HCT116 (cell line): ENCODE results near the gene TCF21. TPM values are rescaled to one million over a fixed set of nuclear protein-coding genes. Genes with fewer than 3 reads are reported as not detected.

ENCODE experiments used
- ATAC-seq: fragments of 200-7000 bp; cut with Tn5 transposase; 2 replicates; pipeline ENCODE4 v1.9.1; 2020; ENCODE audit warnings: mild to moderate bottlenecking, moderate library complexity
- BruUV-seq: library from RNA; stranded (reverse); fragments of 400-500 nt; replicated peaks from 2 replicates; lab custom pipeline; 2021; lab: Mats Ljungman, UMichigan
- CTCF ChIA-PET: fragments of 300-600 bp; sonication (Branson Sonifier 250); formaldehyde crosslinking; loops from one replicate; lab custom pipeline; 2021; ENCODE audit warnings: antibody characterized with exemption; lab: Charles Lee
- POLR2A ChIA-PET: fragments of 300-600, 350-600 bp; sonication (Branson Sonifier 250); formaldehyde crosslinking; loops from one replicate; lab custom pipeline; 2021; ENCODE audit warnings: antibody characterized with exemption; lab: Charles Lee
- RAD21 ChIA-PET, 2 experiments: fragments of 300-600 bp; sonication (Branson Sonifier 250); formaldehyde crosslinking; loops; one replicate each; lab custom pipeline; 2023; ENCODE audit warnings: low total read pairs in 2 of 2; ENCODE audit not compliant: uncharacterized antibody in 2 of 2, unreplicated experiment in 2 of 2, low non-redundant PET in 1 of 2; lab: Charles Lee
- DNase-seq: peaks from one replicate; pipeline ENCODE4 v3.0.0-alpha.2; 2010; ENCODE audit warnings: low read depth, low spot score
- H2AFZ ChIP-seq: fragments of 200-600 bp; shearing (Covaris generic), sonication (generic); 2 replicates; pipeline ENCODE4 v1.6.1; 2017; ENCODE audit warnings: low read depth, mixed run types, mixed read lengths, antibody characterized with exemption, low read length; ENCODE audit not compliant: poor library complexity, severe bottlenecking
- H3K27ac ChIP-seq: 2 replicates; pipeline ENCODE4 v1.5.1; 2012; ENCODE audit warnings: low read depth, low read length
- H3K27me3 ChIP-seq: fragments of 200-600 bp; sonication (generic); 2 replicates; pipeline ENCODE4 v1.6.1; 2016; ENCODE audit warnings: mixed run types, low read length, mixed read lengths; ENCODE audit not compliant: insufficient read depth
- H3K36me3 ChIP-seq, 2 experiments: fragments of 200-500 bp in 1 of 2; fragments of 200-600 bp in 1 of 2; sonication (Bioruptor generic) in 1 of 2; sonication (generic) in 1 of 2; 2 replicates each; pipeline versions ENCODE4 v1.5.1 to v1.6.1; 2014 to 2016; ENCODE audit warnings: low read length in 2 of 2, inconsistent platforms in 1 of 2, mixed read lengths in 1 of 2, mixed run types in 1 of 2; ENCODE audit not compliant: insufficient read depth in 2 of 2, control insufficient read depth in 1 of 2
- H3K4me1 ChIP-seq, 2 experiments: fragments of 200-600 bp in 1 of 2; sonication (generic) in 1 of 2; 2 replicates each; pipeline versions ENCODE4 v1.5.1 to v1.6.1; 2012 to 2017; ENCODE audit warnings: low read length in 2 of 2, inconsistent platforms in 1 of 2, mild to moderate bottlenecking in 1 of 2, mixed read lengths in 1 of 2, mixed run types in 1 of 2, moderate library complexity in 1 of 2; ENCODE audit not compliant: insufficient read depth in 2 of 2, control insufficient read depth in 1 of 2
- H3K4me2 ChIP-seq: fragments of 200-600 bp; sonication (generic); 2 replicates; pipeline ENCODE4 v1.6.1; 2017; ENCODE audit warnings: mixed run types, low read length, mixed read lengths
- H3K4me3 ChIP-seq, 2 experiments: fragments of 200-600 bp in 1 of 2; sonication (generic) in 1 of 2; replicated peaks in 1 of 2; 2 replicates each; pipeline ENCODE4 v1.5.1; 2011 to 2016; ENCODE audit warnings: low read length in 2 of 2, control low read depth in 1 of 2, low read depth in 1 of 2, mild to moderate bottlenecking in 1 of 2, mixed read lengths in 1 of 2, mixed run types in 1 of 2
- H3K79me2 ChIP-seq: fragments of 200-600 bp; sonication (generic); 2 replicates; pipeline ENCODE4 v1.6.1; 2017; ENCODE audit warnings: mild to moderate bottlenecking, mixed run types, low read length, moderate library complexity, mixed read lengths; ENCODE audit not compliant: insufficient read depth
- H3K9ac ChIP-seq: fragments of 200-600 bp; sonication (generic); 2 replicates; pipeline ENCODE4 v1.6.1; 2016; ENCODE audit warnings: low read length, mixed read lengths
- H3K9me2 ChIP-seq: fragments of 200-600 bp; sonication (generic), shearing (Covaris generic); 2 replicates; pipeline ENCODE4 v1.6.1; 2017; ENCODE audit warnings: mixed run types, mild to moderate bottlenecking, moderate library complexity; ENCODE audit not compliant: insufficient read depth
- H3K9me3 ChIP-seq, 2 experiments: fragments of 200-500 bp in 1 of 2; fragments of 200-600 bp in 1 of 2; sonication (Bioruptor generic) in 1 of 2; sonication (generic) in 1 of 2; 2 replicates each; pipeline ENCODE4 v1.6.1; 2014 to 2017; ENCODE audit warnings: low read length in 2 of 2, mixed read lengths in 2 of 2, inconsistent platforms in 1 of 2, low read depth in 1 of 2, mild to moderate bottlenecking in 1 of 2, mixed run types in 1 of 2, moderate library complexity in 1 of 2; ENCODE audit not compliant: control insufficient read depth in 1 of 2, insufficient read depth in 1 of 2
- H4K20me1 ChIP-seq: fragments of 200-600 bp; sonication (generic), shearing (Covaris generic); 2 replicates; pipeline ENCODE4 v1.6.1; 2017; ENCODE audit warnings: mixed run types, mild to moderate bottlenecking, moderate library complexity; ENCODE audit not compliant: insufficient read depth
- CEBPB ChIP-seq: IDR thresholded peaks from 2 replicates; pipeline ENCODE4 v1.6.1; 2012; ENCODE audit warnings: low read depth
- EGR1 ChIP-seq: IDR thresholded peaks from 2 replicates; pipeline ENCODE4 v1.6.1; 2012; ENCODE audit warnings: low read depth
- ELF1 ChIP-seq: IDR thresholded peaks from 2 replicates; pipeline ENCODE4 v1.6.1; 2012; ENCODE audit warnings: low read depth, borderline replicate concordance
- EZH2 ChIP-seq: fragments of 200-600 bp; sonication (generic); IDR thresholded peaks from 2 replicates; pipeline ENCODE4 v1.6.1; 2017; ENCODE audit warnings: antibody characterized with exemption, mixed run types
- EZH2phosphoT487 ChIP-seq: fragments of 200-600 bp; IDR thresholded peaks from 2 replicates; pipeline ENCODE4 v1.6.1; 2018; ENCODE audit warnings: antibody characterized with exemption, borderline replicate concordance
- FOSL1 ChIP-seq: IDR thresholded peaks from 2 replicates; pipeline ENCODE4 v1.6.1; 2012; ENCODE audit warnings: low read depth
- POLR2AphosphoS5 ChIP-seq: IDR thresholded peaks from 2 replicates; pipeline ENCODE4 v1.6.1; 2011; ENCODE audit warnings: mild to moderate bottlenecking, low read depth, low read length, moderate library complexity
- SRF ChIP-seq: IDR thresholded peaks from 2 replicates; pipeline ENCODE4 v1.6.1; 2012; ENCODE audit warnings: low read depth
- TCF7L2 ChIP-seq: IDR thresholded peaks from 2 replicates; pipeline ENCODE4 v1.7.0; 2011; ENCODE audit warnings: borderline replicate concordance, inconsistent platforms; ENCODE audit not compliant: insufficient read depth, insufficient read length; ENCODE audit errors: extremely low read depth
- YY1 ChIP-seq: IDR thresholded peaks from 2 replicates; pipeline ENCODE4 v1.6.1; 2011; ENCODE audit warnings: low read length, low read depth, moderate library complexity, mild to moderate bottlenecking; ENCODE audit not compliant: insufficient replicate concordance; ENCODE audit errors: extremely low read depth
- ZFX ChIP-seq: fragments of 450-650 bp; IDR thresholded peaks from 2 replicates; pipeline ENCODE4 v1.6.1; 2017
- intact Hi-C: fragments of 100-400 bp; cut with micrococcal nuclease; formaldehyde crosslinking; loops from 2 replicates; pipeline ENCODE4 v1.10.0; 2022
- total RNA-seq: library from RNA; stranded (reverse); gene quantifications from one replicate; pipeline ENCODE4 v1.2.1, GENCODE V29; 2021; ENCODE audit not compliant: unreplicated experiment
- TF ChIP-seq, protein P1 (sequence below): IDR thresholded peaks from 2 replicates; pipeline ENCODE4 v1.6.1; 2012
- TF ChIP-seq, protein P2 (sequence below): IDR thresholded peaks from 2 replicates; pipeline ENCODE4 v1.6.1; 2012; ENCODE audit warnings: low read depth

TCF21 gene
- total RNA-seq, 1 experiment from 2014 or later: 0.20 TPM

DNA sequence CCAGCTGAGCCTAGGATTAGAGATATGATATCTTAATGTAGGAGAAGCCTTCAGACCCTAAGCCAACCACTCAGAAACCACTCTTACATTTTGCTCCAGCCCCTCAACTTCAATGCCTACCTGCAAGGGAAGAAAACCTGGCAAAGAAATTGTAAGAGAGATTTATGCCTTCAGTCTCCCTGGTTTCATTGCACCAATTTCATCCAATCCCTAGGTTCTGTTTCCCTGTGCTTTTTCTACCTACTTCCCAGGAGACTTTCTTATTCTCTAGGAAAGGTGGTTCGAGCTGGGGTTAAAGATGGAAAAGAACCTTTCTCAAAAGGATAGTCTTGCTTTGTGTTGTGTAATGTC lies 1.1 kb upstream of the TCF21 start:
- Histone ChIP-seq H3K36me3 (no peaks in the 10 kb centered on the region), H2AFZ (no peak overlapping the region), H3K9ac (no peak overlapping the region), H3K9me2 (no peaks in the 10 kb centered on the region), H3K4me3 (no peak overlapping the region), H3K27me3 (no peaks in the 10 kb centered on the region; the same call in 1 of the 2 replicates), H3K9me3 (no peaks in the 10 kb centered on the region), H3K4me2 (no peak overlapping the region), H3K4me1 (peaks cover 4 to 22% of the 10 kb centered on the region in 2 experiments; a peak in 3 of 4 replicates), H3K27ac (no peak overlapping the region), H3K79me2 (no peaks in the 10 kb centered on the region), H4K20me1 (no peaks in the 10 kb centered on the region)
- POLR2A ChIA-PET: no interaction called here
- CTCF ChIA-PET: no interaction called here
- RAD21 ChIA-PET: no interaction called here
- TF ChIP-seq ZFX: no peak
- TF ChIP-seq YY1: no peak
- no peak for TF ChIP-seq TCF7L2
- no peak for TF ChIP-seq CEBPB
- TF ChIP-seq ELF1: no peak
- no peak for TF ChIP-seq FOSL1
- TF ChIP-seq EZH2: no peak
- TF ChIP-seq POLR2AphosphoS5: no peak
- TF ChIP-seq EGR1: no peak
- TF ChIP-seq, protein P1, sequence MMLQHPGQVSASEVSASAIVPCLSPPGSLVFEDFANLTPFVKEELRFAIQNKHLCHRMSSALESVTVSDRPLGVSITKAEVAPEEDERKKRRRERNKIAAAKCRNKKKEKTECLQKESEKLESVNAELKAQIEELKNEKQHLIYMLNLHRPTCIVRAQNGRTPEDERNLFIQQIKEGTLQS: no peak
- no peak for TF ChIP-seq EZH2phosphoT487
- TF ChIP-seq SRF: no peak
- TF ChIP-seq, protein P2, sequence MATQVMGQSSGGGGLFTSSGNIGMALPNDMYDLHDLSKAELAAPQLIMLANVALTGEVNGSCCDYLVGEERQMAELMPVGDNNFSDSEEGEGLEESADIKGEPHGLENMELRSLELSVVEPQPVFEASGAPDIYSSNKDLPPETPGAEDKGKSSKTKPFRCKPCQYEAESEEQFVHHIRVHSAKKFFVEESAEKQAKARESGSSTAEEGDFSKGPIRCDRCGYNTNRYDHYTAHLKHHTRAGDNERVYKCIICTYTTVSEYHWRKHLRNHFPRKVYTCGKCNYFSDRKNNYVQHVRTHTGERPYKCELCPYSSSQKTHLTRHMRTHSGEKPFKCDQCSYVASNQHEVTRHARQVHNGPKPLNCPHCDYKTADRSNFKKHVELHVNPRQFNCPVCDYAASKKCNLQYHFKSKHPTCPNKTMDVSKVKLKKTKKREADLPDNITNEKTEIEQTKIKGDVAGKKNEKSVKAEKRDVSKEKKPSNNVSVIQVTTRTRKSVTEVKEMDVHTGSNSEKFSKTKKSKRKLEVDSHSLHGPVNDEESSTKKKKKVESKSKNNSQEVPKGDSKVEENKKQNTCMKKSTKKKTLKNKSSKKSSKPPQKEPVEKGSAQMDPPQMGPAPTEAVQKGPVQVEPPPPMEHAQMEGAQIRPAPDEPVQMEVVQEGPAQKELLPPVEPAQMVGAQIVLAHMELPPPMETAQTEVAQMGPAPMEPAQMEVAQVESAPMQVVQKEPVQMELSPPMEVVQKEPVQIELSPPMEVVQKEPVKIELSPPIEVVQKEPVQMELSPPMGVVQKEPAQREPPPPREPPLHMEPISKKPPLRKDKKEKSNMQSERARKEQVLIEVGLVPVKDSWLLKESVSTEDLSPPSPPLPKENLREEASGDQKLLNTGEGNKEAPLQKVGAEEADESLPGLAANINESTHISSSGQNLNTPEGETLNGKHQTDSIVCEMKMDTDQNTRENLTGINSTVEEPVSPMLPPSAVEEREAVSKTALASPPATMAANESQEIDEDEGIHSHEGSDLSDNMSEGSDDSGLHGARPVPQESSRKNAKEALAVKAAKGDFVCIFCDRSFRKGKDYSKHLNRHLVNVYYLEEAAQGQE: no peak
- no TSS peak for BruUV-seq
- DNase-seq (no peak), ATAC-seq (no peak)
- intact Hi-C loops: no loop called here
